HG02623 (cell line): Measurements from ENCODE around the gene ACY1.
"Not testable (repeated sequence)": the region's sequence is repeated elsewhere in the genome, so short reads cannot be mapped to it uniquely, and the experiment has no call there.

Experiments
- ATAC-seq: cut with Tn5 transposase; IDR thresholded peaks from one replicate; pipeline ENCODE4 v1.9.1; 2021; ENCODE audit warnings: moderate library complexity; ENCODE audit not compliant: unreplicated experiment

The ACY1 gene

GRCh38 chr3:52023860-52024764, 40.8 kb downstream of the ACY1 start:
- no peak for ATAC-seq

DNA sequence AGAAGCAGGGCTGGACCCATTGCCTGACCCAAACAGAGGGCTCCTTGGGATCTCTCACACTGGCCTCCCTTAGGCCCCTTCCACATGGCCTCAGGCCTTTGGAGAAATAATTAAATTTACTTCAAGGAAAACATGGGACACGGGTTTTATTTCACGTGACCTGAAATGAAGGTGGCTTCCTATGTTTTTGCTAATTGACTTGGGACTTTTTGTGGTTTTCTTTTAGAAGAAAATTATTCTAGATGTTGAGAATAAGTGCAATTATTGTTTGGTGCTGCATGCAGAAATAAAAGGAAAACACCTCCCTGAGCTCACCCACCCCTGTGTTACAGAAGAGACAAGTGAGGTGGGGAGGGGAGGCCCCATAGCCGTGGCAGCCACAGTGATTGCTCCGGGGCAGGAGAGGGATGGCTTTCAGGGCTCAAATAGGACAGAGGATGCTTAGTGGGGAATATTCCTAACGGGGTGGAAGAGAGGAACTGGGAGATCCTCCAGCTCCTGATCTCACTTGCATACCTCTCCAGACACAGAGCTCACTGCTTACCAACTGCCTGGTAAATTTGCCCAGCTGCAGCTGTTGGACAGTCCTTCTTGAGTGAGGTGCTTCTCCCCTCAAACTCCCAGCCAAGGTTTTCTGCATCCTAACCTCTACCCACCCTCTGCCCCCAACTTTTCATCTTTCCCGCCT, 41.6 kb downstream of the ACY1 start:
- no peak for ATAC-seq

DNA sequence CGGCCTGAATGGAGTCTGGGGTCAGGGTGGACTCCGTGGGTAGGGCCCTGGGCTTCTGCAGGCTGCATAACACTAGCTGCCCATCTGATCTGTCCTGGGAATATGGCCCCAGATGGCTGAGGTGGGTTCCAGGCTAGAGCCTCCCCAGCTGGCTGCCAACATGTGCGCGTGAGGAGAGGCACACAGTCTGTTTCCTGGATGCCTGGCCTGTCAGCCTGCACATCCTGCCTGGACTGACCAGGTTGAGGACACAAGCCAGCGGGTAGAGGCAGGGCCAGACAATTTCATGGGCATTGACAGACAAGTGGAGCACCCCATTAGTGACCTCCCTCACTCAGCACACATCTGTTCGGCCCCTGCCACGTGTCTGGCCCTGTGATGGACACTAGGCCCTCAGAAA, 42.1 kb downstream of the ACY1 start:
- no peak for ATAC-seq

DNA sequence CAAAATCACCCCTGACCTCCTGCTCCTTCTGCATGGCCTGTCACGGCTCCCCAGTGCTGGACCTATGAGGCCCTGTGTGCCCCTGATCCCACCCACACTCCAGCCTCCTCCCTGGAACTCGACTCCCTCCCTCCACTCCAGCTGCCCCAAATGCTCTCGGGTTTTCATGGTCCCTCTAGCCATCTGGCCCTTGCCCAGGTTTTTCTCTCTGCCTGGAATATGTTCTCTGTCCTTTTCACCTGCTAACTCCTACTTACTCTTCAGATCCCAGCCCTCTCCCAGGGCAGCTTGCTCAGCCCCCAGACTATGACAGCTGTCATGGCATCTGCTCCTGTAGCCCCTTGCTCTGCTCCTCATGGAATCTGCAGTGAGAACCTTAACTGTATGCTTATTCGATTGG, 42.7 kb downstream of the ACY1 start:
- no peak for ATAC-seq

- no peak for ATAC-seq
Observed at GRCh38 chr3:52028572-52028971, 45.2 kb downstream of the ACY1 start.

DNA sequence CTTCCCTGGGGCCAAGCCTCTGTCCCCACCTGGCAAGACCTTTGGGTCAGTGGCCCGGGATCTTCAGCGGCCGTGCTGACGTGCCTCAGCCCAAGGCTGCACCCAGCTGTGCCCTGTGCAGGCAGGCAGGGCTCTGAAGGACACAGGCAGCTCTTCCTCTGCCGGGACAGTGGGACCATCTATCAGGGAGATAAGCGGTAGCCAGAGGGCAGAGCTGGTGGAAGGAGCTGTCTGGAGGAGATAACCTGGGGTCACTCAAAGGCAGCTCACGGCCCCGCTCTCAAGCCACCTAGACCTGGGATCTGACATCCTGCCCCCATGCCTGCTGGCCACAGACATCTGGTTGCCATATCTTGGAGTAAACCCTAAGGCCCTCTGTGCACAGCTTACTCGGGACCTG, 45.7 kb downstream of the ACY1 start:
- no peak for ATAC-seq

DNA sequence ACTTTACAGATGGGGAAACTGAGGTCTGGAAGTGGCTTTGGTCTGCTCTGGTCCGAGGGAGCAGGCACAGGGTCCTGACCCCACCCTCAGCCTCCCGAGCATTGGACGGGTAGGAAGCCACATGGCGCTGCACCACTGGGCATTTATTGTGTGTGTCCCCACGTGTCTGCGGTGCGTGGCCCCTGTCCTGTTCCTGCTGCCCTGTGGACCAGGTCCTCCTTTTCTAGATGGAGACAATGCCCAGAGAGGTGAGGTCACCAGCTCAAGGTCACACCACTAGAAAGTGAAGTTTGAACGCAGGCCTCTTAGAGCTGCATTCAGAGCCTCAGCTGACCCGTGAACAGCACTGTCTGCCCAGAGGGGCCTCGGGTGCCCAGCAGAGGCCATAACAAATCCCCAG, 46.2 kb downstream of the ACY1 start:
- ATAC-seq, result no peak

DNA sequence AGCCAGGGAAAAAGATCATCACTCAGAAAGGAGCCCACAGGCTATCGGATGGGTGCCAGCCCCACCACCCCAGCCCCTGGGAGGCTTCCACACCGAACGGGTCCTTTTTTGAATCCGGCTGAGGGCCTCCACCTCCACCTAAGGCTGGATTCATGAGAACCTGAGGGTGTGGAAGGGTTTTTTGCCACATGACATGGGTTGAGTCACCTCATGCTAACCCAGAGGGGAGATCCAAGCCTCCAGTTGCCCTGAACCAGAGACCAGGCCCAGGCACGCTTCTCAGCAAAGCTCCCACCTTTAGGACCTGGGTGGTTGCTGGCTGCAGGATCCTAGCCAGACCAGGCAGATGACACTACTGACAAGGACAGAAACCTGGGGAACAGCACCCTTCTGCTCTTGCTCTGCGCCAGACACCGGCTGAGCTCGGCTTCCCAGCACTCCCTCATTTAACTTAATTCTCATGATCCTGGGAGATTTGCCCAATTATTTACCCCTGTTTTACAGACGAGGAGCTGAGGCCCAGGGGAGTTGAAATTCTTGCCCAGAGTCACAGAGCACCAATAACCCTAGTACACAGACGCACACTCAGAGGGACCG, 47.5 kb downstream of the ACY1 start:
- no peak for ATAC-seq

- ATAC-seq, result no peak
Observed at GRCh38 chr3:52031896-52032295, 48.6 kb downstream of the ACY1 start.

GRCh38 chr3:52032702-52033408, 49.5 kb downstream of the ACY1 start:
- ATAC-seq, result no peak

DNA sequence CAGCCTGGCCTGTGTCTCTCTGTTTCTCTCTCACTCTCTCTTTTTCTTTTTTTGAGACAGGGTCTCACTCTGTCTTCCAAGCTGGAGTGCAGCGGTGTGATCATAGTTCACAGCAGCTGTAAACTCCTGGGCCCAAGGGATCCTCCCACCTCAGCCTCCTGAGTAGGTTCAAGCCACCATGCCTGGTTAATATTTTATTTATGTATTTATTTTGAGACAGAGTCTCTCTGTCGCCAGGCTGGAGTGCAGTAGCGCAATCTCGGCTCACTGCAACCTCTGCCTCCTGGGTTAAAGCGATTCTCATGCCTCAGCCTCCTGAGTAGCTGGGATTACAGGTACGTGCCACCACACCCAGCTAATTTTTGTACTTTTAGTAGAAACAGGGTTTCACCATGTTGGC, 50.4 kb downstream of the ACY1 start:
- not testable (repeated sequence) for ATAC-seq

DNA sequence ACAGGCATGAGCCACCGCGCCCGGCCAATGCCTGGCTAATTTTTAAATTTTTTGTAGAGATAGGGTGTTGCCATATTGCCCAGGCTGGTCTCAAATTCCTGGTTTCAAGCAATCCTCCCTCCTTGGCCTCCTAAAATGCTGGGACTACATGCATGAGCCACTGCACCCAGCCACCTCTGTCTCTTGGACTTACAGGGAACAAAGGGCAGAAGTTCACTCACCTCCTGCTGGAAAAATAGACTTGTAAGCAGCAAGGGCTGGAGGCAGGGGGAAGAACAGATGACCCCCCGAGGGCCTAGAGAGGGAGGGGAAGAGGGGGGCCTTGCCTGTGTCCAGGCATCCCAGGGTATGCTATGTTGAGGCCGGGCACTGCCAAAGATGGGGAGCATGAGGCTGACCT, 50.9 kb downstream of the ACY1 start:
- no peak for ATAC-seq

- ATAC-seq, result no peak
Observed at GRCh38 chr3:52034651-52035050, 51.3 kb downstream of the ACY1 start.

- peak; percentile 69 for ATAC-seq
Observed at GRCh38 chr3:52036222-52036694, 52.9 kb downstream of the ACY1 start.

DNA sequence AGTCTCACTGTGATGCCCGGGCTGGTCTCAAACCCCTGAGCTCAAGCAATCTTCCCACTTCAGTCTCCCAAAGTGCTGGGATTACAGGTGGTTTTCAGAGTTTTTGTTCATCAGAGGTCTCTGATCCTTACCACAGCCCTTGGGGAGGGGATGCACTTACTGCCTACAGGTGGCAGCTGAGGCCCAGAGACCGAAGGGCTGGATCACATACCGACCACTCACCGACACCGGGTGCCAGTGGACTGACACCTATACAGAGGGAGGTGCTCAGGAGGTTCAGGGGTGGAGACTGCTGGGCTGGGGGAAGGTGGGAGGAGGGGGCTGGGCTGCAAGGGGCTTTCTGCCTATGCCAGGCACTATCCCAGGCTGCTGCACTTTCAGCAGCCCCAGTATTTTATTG, 53.5 kb downstream of the ACY1 start:
- ATAC-seq, result no peak

- ATAC-seq, result no peak
Observed at GRCh38 chr3:52037291-52037690, 54.0 kb downstream of the ACY1 start.

- no peak for ATAC-seq
Observed at GRCh38 chr3:52038227-52038626, 54.9 kb downstream of the ACY1 start.
